Choroid plexus epithelial cell (primary cell): Measurements from ENCODE around the gene SYNE3.
"Not testable (repeated sequence)": the region's sequence is repeated elsewhere in the genome, so short reads cannot be mapped to it uniquely, and the experiment has no call there.

ENCODE experiments used
- DNase-seq: peaks from one replicate; pipeline ENCODE4 v3.0.0-alpha.2; 2010; ENCODE audit warnings: low read depth
- H3K4me3 ChIP-seq: 2 replicates; pipeline ENCODE4 v1.5.1; 2011; ENCODE audit warnings: low read depth, mild to moderate bottlenecking, control low read depth, low read length, moderate library complexity
- CTCF ChIP-seq: conservative IDR thresholded peaks from 2 replicates; pipeline ENCODE4 v1.5.1; 2011; ENCODE audit warnings: low read depth, mild to moderate bottlenecking, control low read depth, inconsistent platforms, low read length, moderate library complexity

SYNE3 gene

GRCh38 chr14:95510804-95511203 is 5.6 kb downstream of the SYNE3 start:
- no peak overlapping the region for H3K4me3 ChIP-seq
- DNase-seq: no peak
- no peak for TF ChIP-seq CTCF

- DNase-seq, H3K4me3 ChIP-seq: not testable (repeated sequence)
These were observed 6.1 kb downstream of the SYNE3 start for GRCh38 chr14:95510344-95510743.

GRCh38 chr14:95509495-95509894 is 7.0 kb downstream of the SYNE3 start:
- no peak overlapping the region for H3K4me3 ChIP-seq
- TF ChIP-seq CTCF: no peak
- no peak for DNase-seq

GRCh38 chr14:95508377-95508776 is 8.1 kb downstream of the SYNE3 start:
- no peak for TF ChIP-seq CTCF
- DNase-seq: no peak
- H3K4me3 ChIP-seq: no peak overlapping the region

GRCh38 chr14:95507701-95508103 is 8.7 kb downstream of the SYNE3 start:
- no peak overlapping the region for H3K4me3 ChIP-seq
- peak; percentile 60 for DNase-seq
- no peak for TF ChIP-seq CTCF

GRCh38 chr14:95507174-95507573 is 9.3 kb downstream of the SYNE3 start:
- peak; percentile 92 for DNase-seq
- TF ChIP-seq CTCF: no peak
- H3K4me3 ChIP-seq: no peak overlapping the region

GRCh38 chr14:95505030-95505589 is 11.3 kb downstream of the SYNE3 start:
- H3K4me3 ChIP-seq: no peak overlapping the region
- no peak for TF ChIP-seq CTCF
- DNase-seq: no peak
